ENCODE data around the gene MT1A.

DNA sequence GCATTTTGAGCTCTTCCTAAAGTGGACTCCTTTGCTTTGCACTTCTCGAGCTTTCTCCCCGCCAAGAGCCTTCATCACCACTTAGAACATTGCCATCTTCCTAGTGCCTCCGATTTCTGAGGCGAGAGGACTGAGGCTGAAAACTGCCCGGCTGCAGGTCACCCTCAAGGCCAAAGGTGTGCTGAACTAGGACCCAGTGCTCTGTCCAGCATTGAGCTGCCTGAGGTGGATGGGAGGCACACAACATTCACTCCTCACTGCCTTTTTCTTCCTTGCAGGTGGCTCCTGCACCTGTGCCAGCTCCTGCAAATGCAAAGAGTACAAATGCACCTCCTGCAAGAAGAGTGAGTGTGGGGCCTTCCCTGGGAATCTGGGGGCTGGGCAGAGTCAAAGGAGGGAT, 5.4 kb downstream of the MT1A start:
- TF ChIP-seq, protein P1, sequence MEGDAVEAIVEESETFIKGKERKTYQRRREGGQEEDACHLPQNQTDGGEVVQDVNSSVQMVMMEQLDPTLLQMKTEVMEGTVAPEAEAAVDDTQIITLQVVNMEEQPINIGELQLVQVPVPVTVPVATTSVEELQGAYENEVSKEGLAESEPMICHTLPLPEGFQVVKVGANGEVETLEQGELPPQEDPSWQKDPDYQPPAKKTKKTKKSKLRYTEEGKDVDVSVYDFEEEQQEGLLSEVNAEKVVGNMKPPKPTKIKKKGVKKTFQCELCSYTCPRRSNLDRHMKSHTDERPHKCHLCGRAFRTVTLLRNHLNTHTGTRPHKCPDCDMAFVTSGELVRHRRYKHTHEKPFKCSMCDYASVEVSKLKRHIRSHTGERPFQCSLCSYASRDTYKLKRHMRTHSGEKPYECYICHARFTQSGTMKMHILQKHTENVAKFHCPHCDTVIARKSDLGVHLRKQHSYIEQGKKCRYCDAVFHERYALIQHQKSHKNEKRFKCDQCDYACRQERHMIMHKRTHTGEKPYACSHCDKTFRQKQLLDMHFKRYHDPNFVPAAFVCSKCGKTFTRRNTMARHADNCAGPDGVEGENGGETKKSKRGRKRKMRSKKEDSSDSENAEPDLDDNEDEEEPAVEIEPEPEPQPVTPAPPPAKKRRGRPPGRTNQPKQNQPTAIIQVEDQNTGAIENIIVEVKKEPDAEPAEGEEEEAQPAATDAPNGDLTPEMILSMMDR (conservative IDR thresholded peaks at IDR 0.05), result 0 out of 2 replicates have a peak, but pooled peaks have one; percentile 7
- TF ChIP-seq EZH2 (IDR thresholded peaks at IDR 0.05; ENCODE audit: low read depth), result no peak

Measured in PC-9 (cell line).